GM12878 (cell line): ENCODE measurements around the gene TIFAB. TPM values are rescaled to one million over a fixed set of nuclear protein-coding genes. Genes with fewer than 3 reads are reported as not detected.

ENCODE experiments used
- ATAC-seq: fragments of 200-7000 bp; cut with Tn5 transposase; 3 replicates; pipeline ENCODE4 v1.9.1; 2020; ENCODE audit warnings: mild to moderate bottlenecking, moderate library complexity
- BruUV-seq: library from RNA; stranded (reverse); fragments of 400-500 nt; replicated peaks from 2 replicates; lab custom pipeline; 2021; lab: Mats Ljungman, UMichigan
- CTCF ChIA-PET: fragments of 300-600 bp; sonication (Branson Sonifier 250); formaldehyde crosslinking; extraction: SDS; loops from one replicate; lab custom pipeline; 2021; ENCODE audit warnings: inconsistent platforms; lab: Yijun Ruan, JAX
- POLR2A ChIA-PET: fragments of 350-600 bp; formaldehyde crosslinking; extraction: SDS; loops from one replicate; lab custom pipeline; 2021; ENCODE audit warnings: inconsistent platforms; lab: Charles Lee
- RAD21 ChIA-PET: fragments of 300-600 bp; sonication (Branson Sonifier 250); formaldehyde crosslinking; loops from one replicate; lab custom pipeline; 2023; ENCODE audit warnings: antibody characterized with exemption; ENCODE audit not compliant: unreplicated experiment; lab: Charles Lee
- SMC1A ChIA-PET: fragments of 300-600 bp; sonication (Branson Sonifier 250); formaldehyde crosslinking; loops from one replicate; lab custom pipeline; 2023; ENCODE audit not compliant: unreplicated experiment, uncharacterized antibody; lab: Charles Lee
- DNase-seq: peaks from one replicate; pipeline ENCODE4 v3.0.0-alpha.2; 2011; ENCODE audit warnings: low read depth, low spot score
- FAIRE-seq: peaks from 3 replicates; lab custom pipeline; 2011; peaks lifted over from hg19 to GRCh38; lab: Jason Lieb, UNC
- H2AFZ ChIP-seq: 2 replicates; pipeline ENCODE4 v1.6.0; 2011; ENCODE audit warnings: low read depth, low read length, control low read depth; ENCODE audit not compliant: control insufficient read depth
- H3K27ac ChIP-seq: 2 replicates; pipeline ENCODE4 v1.5.1; 2011; ENCODE audit warnings: control low read depth; ENCODE audit not compliant: control insufficient read depth, insufficient read depth
- H3K27me3 ChIP-seq, 2 experiments: replicated peaks in 1 of 2; 2 replicates each; pipeline versions ENCODE4 v1.6.0 to v1.6.1; 2011; ENCODE audit warnings: low read length in 1 of 2; ENCODE audit not compliant: control insufficient read depth in 2 of 2, insufficient read depth in 2 of 2
- H3K36me3 ChIP-seq, 2 experiments: 2 replicates each; pipeline ENCODE4 v1.5.1; 2011; ENCODE audit warnings: low read length in 1 of 2; ENCODE audit not compliant: control insufficient read depth in 2 of 2, insufficient read depth in 2 of 2
- H3K4me1 ChIP-seq: 2 replicates; pipeline ENCODE4 v1.6.1; 2011; ENCODE audit warnings: mild to moderate bottlenecking, low read length, moderate library complexity, mixed read lengths; ENCODE audit not compliant: control insufficient read depth, insufficient read depth
- H3K4me2 ChIP-seq: 2 replicates; pipeline ENCODE4 v1.6.0; 2011; ENCODE audit warnings: control low read depth; ENCODE audit not compliant: control insufficient read depth, insufficient read depth
- H3K4me3 ChIP-seq: fragments of 200-600 bp; sonication (generic); 2 replicates; pipeline ENCODE4 v1.5.1; 2016
- H3K79me2 ChIP-seq: 2 replicates; pipeline ENCODE4 v1.6.0; 2011; ENCODE audit warnings: low read length; ENCODE audit not compliant: control insufficient read depth, insufficient read depth
- H3K9ac ChIP-seq: 2 replicates; pipeline ENCODE4 v1.8.0; 2011; ENCODE audit warnings: low read length, control low read depth, mixed read lengths; ENCODE audit not compliant: control insufficient read depth, insufficient read depth
- H3K9me3 ChIP-seq: replicated peaks from 3 replicates; pipeline ENCODE4 v1.5.1; 2011; ENCODE audit warnings: mild to moderate bottlenecking, low read length; ENCODE audit not compliant: control insufficient read depth, insufficient read depth
- H4K20me1 ChIP-seq: 2 replicates; pipeline ENCODE4 v1.6.0; 2011; ENCODE audit not compliant: control insufficient read depth, insufficient read depth
- CHD4 ChIP-seq: fragments of 200-600 bp; sonication (generic); IDR thresholded peaks from 2 replicates; pipeline ENCODE4 v1.6.1; 2016; ENCODE audit warnings: mild to moderate bottlenecking
- CUX1 ChIP-seq: IDR thresholded peaks from 2 replicates; pipeline ENCODE4 v1.6.1; 2012; ENCODE audit warnings: improper control_type of control experiment, low read depth, low read length; ENCODE audit not compliant: insufficient replicate concordance
- EED ChIP-seq: sonication (generic); IDR thresholded peaks from 2 replicates; pipeline ENCODE4 v1.6.1; 2016; ENCODE audit warnings: antibody characterized with exemption, low read depth
- LARP7 ChIP-seq: fragments of 450-650 bp; IDR thresholded peaks from 2 replicates; pipeline ENCODE4 v1.6.1; 2017; ENCODE audit warnings: mild to moderate bottlenecking
- NRF1 ChIP-seq: conservative IDR thresholded peaks from 2 replicates; pipeline ENCODE4 v1.6.1; 2011; ENCODE audit warnings: mild to moderate bottlenecking, low read depth, low read length, improper control_type of control experiment
- RB1 ChIP-seq: fragments of 450-650 bp; formaldehyde crosslinking; IDR thresholded peaks from 2 replicates; pipeline ENCODE4 v1.6.1; 2017; ENCODE audit warnings: mild to moderate bottlenecking, borderline replicate concordance
- SMARCA5 ChIP-seq: fragments of 450-650 bp; IDR thresholded peaks from 2 replicates; pipeline ENCODE4 v1.6.1; 2017; ENCODE audit warnings: mild to moderate bottlenecking
- SP1 ChIP-seq: IDR thresholded peaks from one replicate; pipeline ENCODE4 v1.6.1; 2011; ENCODE audit warnings: low read depth, low read length
- SPI1 ChIP-seq: IDR thresholded peaks from 2 replicates; pipeline ENCODE4 v1.6.1; 2011; ENCODE audit warnings: low read depth, mild to moderate bottlenecking, low read length, moderate library complexity, borderline replicate concordance; ENCODE audit not compliant: insufficient read depth
- SRF ChIP-seq, 2 experiments: IDR thresholded peaks; 2 replicates each; pipeline ENCODE4 v1.6.1; 2011; ENCODE audit warnings: low read depth in 2 of 2, low read length in 2 of 2, mild to moderate bottlenecking in 1 of 2, moderate library complexity in 1 of 2
- TARDBP ChIP-seq: IDR thresholded peaks from 2 replicates; pipeline ENCODE4 v1.6.1; 2016; ENCODE audit warnings: borderline replicate concordance
- TCF7 ChIP-seq: IDR thresholded peaks from 2 replicates; pipeline ENCODE4 v1.6.1; 2014; ENCODE audit warnings: antibody characterized with exemption, borderline replicate concordance
- WGBS: methylation state at CpG from one replicate; pipeline ENCODE4 v1.1.6; 2016; ENCODE audit warnings: low lambda C conversion rate; ENCODE audit not compliant: insufficient replicate concordance, insufficient coverage; ENCODE audit errors: missing lambda C conversion rate; 5-methylcytosine and 5-hydroxymethylcytosine counted together
- in situ Hi-C: fragments of 300-500 bp; cut with MboI; formaldehyde crosslinking; loops from 9 replicates; pipeline ENCODE4 v1.14.3; 2018; ENCODE audit warnings: mixed read lengths
- intact Hi-C: fragments of 100-400 bp; cut with micrococcal nuclease; formaldehyde crosslinking; loops from one replicate; pipeline ENCODE4 v1.14.2; 2022; ENCODE audit not compliant: unreplicated experiment
- polyA plus RNA-seq, 11 experiments: library from polyadenylated mRNA; depleted of rRNA in 4 of 11; unstranded in 6 of 11; stranded (reverse) in 5 of 11; fragments of >200 nt; fragmentation: Nextera tagmentation in 4 of 11; fragmentation: Illumina TruSeq in 1 of 11; extraction: Ambion mirVana in 4 of 11; extraction: Trizol in 1 of 11; gene quantifications; 1 replicate in 1 of 11; 2 replicates in 10 of 11; pipeline versions ENCODE4 v1.2.1 to v1.2.3, GENCODE V29; 2011 to 2016; ENCODE audit warnings: inconsistent platforms in 2 of 11, missing spikeins in 2 of 11, low read depth in 1 of 11
- total RNA-seq, 4 experiments: library from RNA; depleted of rRNA in 3 of 4; stranded (reverse); fragments of >200 nt in 3 of 4; fragmentation: Illumina TruSeq in 1 of 4; extraction: Trizol in 1 of 4; gene quantifications; 2 replicates each; pipeline versions ENCODE4 v1.2.1 to v1.2.3, GENCODE V29; 2013 to 2021
- TF ChIP-seq, protein P1 (sequence below): fragments of 450-650 bp; IDR thresholded peaks from 2 replicates; pipeline ENCODE4 v1.6.1; 2016; ENCODE audit warnings: mild to moderate bottlenecking
- TF ChIP-seq, protein P2 (sequence below): fragments of 450-650 bp; IDR thresholded peaks from 2 replicates; pipeline ENCODE4 v1.6.1; 2017; ENCODE audit warnings: mild to moderate bottlenecking, moderate library complexity

Gene TIFAB
- total and polyA plus RNA-seq, 10 of the 15 experiments (the other 5 are each of a cell fraction or from before 2014, with no cell fraction given) = not detected

- ATAC-seq = no peak
- no peak for FAIRE-seq
- no peaks in the 10 kb centered on the region; a peak in 1 of 4 replicates for H3K27me3 ChIP-seq
- peaks cover 3% of the 10 kb centered on the region; the same call in 2 of the 3 replicates for H3K9me3 ChIP-seq
- no peaks in the 10 kb centered on the region for H4K20me1 ChIP-seq
- H3K4me2 ChIP-seq = no peak overlapping the region
- no peak overlapping the region for H3K27ac ChIP-seq
- POLR2A ChIA-PET = no interaction called here
- no peak overlapping the region for H2AFZ ChIP-seq
- H3K4me1 ChIP-seq = no peaks in the 10 kb centered on the region
- H3K4me3 ChIP-seq = no peak overlapping the region
- no peak overlapping the region for H3K9ac ChIP-seq
- SMC1A ChIA-PET = no interaction called here
- intact Hi-C loops (no loop called here), in situ Hi-C loops (no loop called here)
- RAD21 ChIA-PET = no interaction called here
- no peak for DNase-seq
- H3K79me2 ChIP-seq = no peaks in the 10 kb centered on the region
- WGBS = 21% methylated on average over 1 of the region's 1 CpG
- CTCF ChIA-PET = interaction anchor here (1.0 to 1.8 kb wide), 2 partner anchors 27 to 29 kb away, joined by 3 to 4 read pairs; no protein-coding TSS in a partner anchor
- BruUV-seq = no TSS peak
- no peaks in the 10 kb centered on the region for H3K36me3 ChIP-seq
- TF ChIP-seq RB1 = no peak
- no peak for TF ChIP-seq CUX1
- TF ChIP-seq CHD4 = no peak
- TF ChIP-seq, protein P1, sequence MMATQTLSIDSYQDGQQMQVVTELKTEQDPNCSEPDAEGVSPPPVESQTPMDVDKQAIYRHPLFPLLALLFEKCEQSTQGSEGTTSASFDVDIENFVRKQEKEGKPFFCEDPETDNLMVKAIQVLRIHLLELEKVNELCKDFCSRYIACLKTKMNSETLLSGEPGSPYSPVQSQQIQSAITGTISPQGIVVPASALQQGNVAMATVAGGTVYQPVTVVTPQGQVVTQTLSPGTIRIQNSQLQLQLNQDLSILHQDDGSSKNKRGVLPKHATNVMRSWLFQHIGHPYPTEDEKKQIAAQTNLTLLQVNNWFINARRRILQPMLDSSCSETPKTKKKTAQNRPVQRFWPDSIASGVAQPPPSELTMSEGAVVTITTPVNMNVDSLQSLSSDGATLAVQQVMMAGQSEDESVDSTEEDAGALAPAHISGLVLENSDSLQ = no peak
- TF ChIP-seq TCF7 = no peak
- no peak for TF ChIP-seq EED
- TF ChIP-seq, protein P2, sequence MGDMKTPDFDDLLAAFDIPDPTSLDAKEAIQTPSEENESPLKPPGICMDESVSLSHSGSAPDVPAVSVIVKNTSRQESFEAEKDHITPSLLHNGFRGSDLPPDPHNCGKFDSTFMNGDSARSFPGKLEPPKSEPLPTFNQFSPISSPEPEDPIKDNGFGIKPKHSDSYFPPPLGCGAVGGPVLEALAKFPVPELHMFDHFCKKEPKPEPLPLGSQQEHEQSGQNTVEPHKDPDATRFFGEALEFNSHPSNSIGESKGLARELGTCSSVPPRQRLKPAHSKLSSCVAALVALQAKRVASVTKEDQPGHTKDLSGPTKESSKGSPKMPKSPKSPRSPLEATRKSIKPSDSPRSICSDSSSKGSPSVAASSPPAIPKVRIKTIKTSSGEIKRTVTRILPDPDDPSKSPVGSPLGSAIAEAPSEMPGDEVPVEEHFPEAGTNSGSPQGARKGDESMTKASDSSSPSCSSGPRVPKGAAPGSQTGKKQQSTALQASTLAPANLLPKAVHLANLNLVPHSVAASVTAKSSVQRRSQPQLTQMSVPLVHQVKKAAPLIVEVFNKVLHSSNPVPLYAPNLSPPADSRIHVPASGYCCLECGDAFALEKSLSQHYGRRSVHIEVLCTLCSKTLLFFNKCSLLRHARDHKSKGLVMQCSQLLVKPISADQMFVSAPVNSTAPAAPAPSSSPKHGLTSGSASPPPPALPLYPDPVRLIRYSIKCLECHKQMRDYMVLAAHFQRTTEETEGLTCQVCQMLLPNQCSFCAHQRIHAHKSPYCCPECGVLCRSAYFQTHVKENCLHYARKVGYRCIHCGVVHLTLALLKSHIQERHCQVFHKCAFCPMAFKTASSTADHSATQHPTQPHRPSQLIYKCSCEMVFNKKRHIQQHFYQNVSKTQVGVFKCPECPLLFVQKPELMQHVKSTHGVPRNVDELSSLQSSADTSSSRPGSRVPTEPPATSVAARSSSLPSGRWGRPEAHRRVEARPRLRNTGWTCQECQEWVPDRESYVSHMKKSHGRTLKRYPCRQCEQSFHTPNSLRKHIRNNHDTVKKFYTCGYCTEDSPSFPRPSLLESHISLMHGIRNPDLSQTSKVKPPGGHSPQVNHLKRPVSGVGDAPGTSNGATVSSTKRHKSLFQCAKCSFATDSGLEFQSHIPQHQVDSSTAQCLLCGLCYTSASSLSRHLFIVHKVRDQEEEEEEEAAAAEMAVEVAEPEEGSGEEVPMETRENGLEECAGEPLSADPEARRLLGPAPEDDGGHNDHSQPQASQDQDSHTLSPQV = no peak
- no peak for TF ChIP-seq NRF1
- TF ChIP-seq SPI1 = no peak
- no peak for TF ChIP-seq SMARCA5
- no peak for TF ChIP-seq SRF (IDR thresholded peaks at IDR 0.05; ENCODE audit: low read depth in 2 of 2, low read length in 2 of 2)
- TF ChIP-seq SP1 = no peak
- TF ChIP-seq TARDBP = no peak
- no peak for TF ChIP-seq LARP7
Observed at GRCh38 chr5:135428586-135428985, 23.6 kb downstream of the TIFAB start.
